HCT116 (cell line): ENCODE results near the gene NCBP2L. TPM values are rescaled to one million over a fixed set of nuclear protein-coding genes. Genes with fewer than 3 reads are reported as not detected.

Source experiments
- ATAC-seq: fragments of 200-7000 bp; cut with Tn5 transposase; 2 replicates; pipeline ENCODE4 v1.9.1; 2020; ENCODE audit warnings: mild to moderate bottlenecking, moderate library complexity
- BruUV-seq: library from RNA; stranded (reverse); fragments of 400-500 nt; replicated peaks from 2 replicates; lab custom pipeline; 2021; lab: Mats Ljungman, UMichigan
- CTCF ChIA-PET: fragments of 300-600 bp; sonication (Branson Sonifier 250); formaldehyde crosslinking; loops from one replicate; lab custom pipeline; 2021; ENCODE audit warnings: antibody characterized with exemption; lab: Charles Lee
- POLR2A ChIA-PET: fragments of 300-600, 350-600 bp; sonication (Branson Sonifier 250); formaldehyde crosslinking; loops from one replicate; lab custom pipeline; 2021; ENCODE audit warnings: antibody characterized with exemption; lab: Charles Lee
- RAD21 ChIA-PET, 2 experiments: fragments of 300-600 bp; sonication (Branson Sonifier 250); formaldehyde crosslinking; loops; one replicate each; lab custom pipeline; 2023; ENCODE audit warnings: low total read pairs in 2 of 2; ENCODE audit not compliant: uncharacterized antibody in 2 of 2, unreplicated experiment in 2 of 2, low non-redundant PET in 1 of 2; lab: Charles Lee
- DNase-seq: peaks from one replicate; pipeline ENCODE4 v3.0.0-alpha.2; 2010; ENCODE audit warnings: low read depth, low spot score
- H2AFZ ChIP-seq: fragments of 200-600 bp; shearing (Covaris generic), sonication (generic); 2 replicates; pipeline ENCODE4 v1.6.1; 2017; ENCODE audit warnings: low read depth, mixed run types, mixed read lengths, antibody characterized with exemption, low read length; ENCODE audit not compliant: poor library complexity, severe bottlenecking
- H3K27ac ChIP-seq: 2 replicates; pipeline ENCODE4 v1.5.1; 2012; ENCODE audit warnings: low read depth, low read length
- H3K27me3 ChIP-seq: fragments of 200-600 bp; sonication (generic); 2 replicates; pipeline ENCODE4 v1.6.1; 2016; ENCODE audit warnings: mixed run types, low read length, mixed read lengths; ENCODE audit not compliant: insufficient read depth
- H3K36me3 ChIP-seq, 2 experiments: fragments of 200-500 bp in 1 of 2; fragments of 200-600 bp in 1 of 2; sonication (Bioruptor generic) in 1 of 2; sonication (generic) in 1 of 2; 2 replicates each; pipeline versions ENCODE4 v1.5.1 to v1.6.1; 2014 to 2016; ENCODE audit warnings: low read length in 2 of 2, inconsistent platforms in 1 of 2, mixed read lengths in 1 of 2, mixed run types in 1 of 2; ENCODE audit not compliant: insufficient read depth in 2 of 2, control insufficient read depth in 1 of 2
- H3K4me1 ChIP-seq, 2 experiments: fragments of 200-600 bp in 1 of 2; sonication (generic) in 1 of 2; 2 replicates each; pipeline versions ENCODE4 v1.5.1 to v1.6.1; 2012 to 2017; ENCODE audit warnings: low read length in 2 of 2, inconsistent platforms in 1 of 2, mild to moderate bottlenecking in 1 of 2, mixed read lengths in 1 of 2, mixed run types in 1 of 2, moderate library complexity in 1 of 2; ENCODE audit not compliant: insufficient read depth in 2 of 2, control insufficient read depth in 1 of 2
- H3K4me2 ChIP-seq: fragments of 200-600 bp; sonication (generic); 2 replicates; pipeline ENCODE4 v1.6.1; 2017; ENCODE audit warnings: mixed run types, low read length, mixed read lengths
- H3K4me3 ChIP-seq, 2 experiments: fragments of 200-600 bp in 1 of 2; sonication (generic) in 1 of 2; replicated peaks in 1 of 2; 2 replicates each; pipeline ENCODE4 v1.5.1; 2011 to 2016; ENCODE audit warnings: low read length in 2 of 2, control low read depth in 1 of 2, low read depth in 1 of 2, mild to moderate bottlenecking in 1 of 2, mixed read lengths in 1 of 2, mixed run types in 1 of 2
- H3K79me2 ChIP-seq: fragments of 200-600 bp; sonication (generic); 2 replicates; pipeline ENCODE4 v1.6.1; 2017; ENCODE audit warnings: mild to moderate bottlenecking, mixed run types, low read length, moderate library complexity, mixed read lengths; ENCODE audit not compliant: insufficient read depth
- H3K9ac ChIP-seq: fragments of 200-600 bp; sonication (generic); 2 replicates; pipeline ENCODE4 v1.6.1; 2016; ENCODE audit warnings: low read length, mixed read lengths
- H3K9me2 ChIP-seq: fragments of 200-600 bp; sonication (generic), shearing (Covaris generic); 2 replicates; pipeline ENCODE4 v1.6.1; 2017; ENCODE audit warnings: mixed run types, mild to moderate bottlenecking, moderate library complexity; ENCODE audit not compliant: insufficient read depth
- H3K9me3 ChIP-seq, 2 experiments: fragments of 200-500 bp in 1 of 2; fragments of 200-600 bp in 1 of 2; sonication (Bioruptor generic) in 1 of 2; sonication (generic) in 1 of 2; 2 replicates each; pipeline ENCODE4 v1.6.1; 2014 to 2017; ENCODE audit warnings: low read length in 2 of 2, mixed read lengths in 2 of 2, inconsistent platforms in 1 of 2, low read depth in 1 of 2, mild to moderate bottlenecking in 1 of 2, mixed run types in 1 of 2, moderate library complexity in 1 of 2; ENCODE audit not compliant: control insufficient read depth in 1 of 2, insufficient read depth in 1 of 2
- H4K20me1 ChIP-seq: fragments of 200-600 bp; sonication (generic), shearing (Covaris generic); 2 replicates; pipeline ENCODE4 v1.6.1; 2017; ENCODE audit warnings: mixed run types, mild to moderate bottlenecking, moderate library complexity; ENCODE audit not compliant: insufficient read depth
- CBX3 ChIP-seq: IDR thresholded peaks from 2 replicates; pipeline ENCODE4 v1.6.1; 2012; ENCODE audit warnings: low read depth
- CEBPB ChIP-seq: IDR thresholded peaks from 2 replicates; pipeline ENCODE4 v1.6.1; 2012; ENCODE audit warnings: low read depth
- EGR1 ChIP-seq: IDR thresholded peaks from 2 replicates; pipeline ENCODE4 v1.6.1; 2012; ENCODE audit warnings: low read depth
- ELF1 ChIP-seq: IDR thresholded peaks from 2 replicates; pipeline ENCODE4 v1.6.1; 2012; ENCODE audit warnings: low read depth, borderline replicate concordance
- EZH2 ChIP-seq: fragments of 200-600 bp; sonication (generic); IDR thresholded peaks from 2 replicates; pipeline ENCODE4 v1.6.1; 2017; ENCODE audit warnings: antibody characterized with exemption, mixed run types
- FOSL1 ChIP-seq: IDR thresholded peaks from 2 replicates; pipeline ENCODE4 v1.6.1; 2012; ENCODE audit warnings: low read depth
- JUND ChIP-seq: IDR thresholded peaks from 2 replicates; pipeline ENCODE4 v1.6.1; 2012
- POLR2A ChIP-seq: IDR thresholded peaks from 2 replicates; pipeline ENCODE4 v1.7.0; 2011; ENCODE audit warnings: borderline replicate concordance; ENCODE audit not compliant: insufficient read depth, insufficient read length; ENCODE audit errors: extremely low read depth
- POLR2AphosphoS5 ChIP-seq: IDR thresholded peaks from 2 replicates; pipeline ENCODE4 v1.6.1; 2011; ENCODE audit warnings: mild to moderate bottlenecking, low read depth, low read length, moderate library complexity
- RAD21 ChIP-seq: IDR thresholded peaks from 2 replicates; pipeline ENCODE4 v1.6.1; 2012; ENCODE audit warnings: low read depth, mild to moderate bottlenecking
- SP1 ChIP-seq: IDR thresholded peaks from 2 replicates; pipeline ENCODE4 v1.6.1; 2012; ENCODE audit warnings: low read depth
- TCF7L2 ChIP-seq: IDR thresholded peaks from 2 replicates; pipeline ENCODE4 v1.7.0; 2011; ENCODE audit warnings: borderline replicate concordance, inconsistent platforms; ENCODE audit not compliant: insufficient read depth, insufficient read length; ENCODE audit errors: extremely low read depth
- ZFX ChIP-seq: fragments of 450-650 bp; IDR thresholded peaks from 2 replicates; pipeline ENCODE4 v1.6.1; 2017
- ZNF274 ChIP-seq: fragments of 200-500 bp; sonication (Bioruptor generic); IDR thresholded peaks from 2 replicates; pipeline ENCODE4 v1.6.1; 2014; ENCODE audit warnings: mild to moderate bottlenecking, low read depth, low read length, inconsistent platforms
- intact Hi-C: fragments of 100-400 bp; cut with micrococcal nuclease; formaldehyde crosslinking; loops from 2 replicates; pipeline ENCODE4 v1.10.0; 2022
- total RNA-seq: library from RNA; stranded (reverse); gene quantifications from one replicate; pipeline ENCODE4 v1.2.1, GENCODE V29; 2021; ENCODE audit not compliant: unreplicated experiment
- TF ChIP-seq, protein P1 (sequence below): IDR thresholded peaks from 2 replicates; pipeline ENCODE4 v1.6.1; 2012; ENCODE audit warnings: low read depth
- TF ChIP-seq, protein P2 (sequence below): IDR thresholded peaks from 2 replicates; pipeline ENCODE4 v1.6.1; 2012

NCBP2L gene
- total RNA-seq, 1 experiment from 2014 or later, result not detected

DNA sequence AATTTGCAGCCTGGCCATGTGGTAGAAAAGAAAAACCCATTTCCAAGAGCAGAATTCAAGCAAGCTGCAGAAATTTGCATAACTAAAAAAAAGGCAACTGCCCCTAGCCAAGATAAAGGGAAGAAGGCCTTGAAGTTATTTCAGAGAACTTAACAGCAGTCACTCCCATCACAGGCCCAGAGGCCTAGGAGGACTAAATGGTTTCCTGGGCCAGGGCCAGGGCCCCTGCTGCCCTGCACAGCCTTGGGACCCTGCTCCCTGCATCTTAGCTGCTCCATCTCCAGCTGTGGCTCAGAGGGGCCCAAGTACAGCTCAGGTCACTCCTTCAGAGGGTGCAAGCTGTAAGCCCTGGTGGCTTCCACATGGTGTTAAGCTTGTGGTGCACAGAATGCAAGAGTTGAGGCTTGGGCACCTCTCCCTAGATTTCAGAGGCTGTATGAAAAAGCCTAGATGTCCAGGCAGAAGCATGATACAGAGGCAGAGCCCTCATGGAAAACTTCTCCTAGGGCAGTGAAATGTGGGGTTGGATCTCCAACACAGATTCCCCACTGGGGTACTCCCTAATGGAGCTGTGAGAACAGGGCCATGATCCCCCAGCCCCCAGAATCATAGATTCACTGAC is 41.5 kb downstream of the NCBP2L start:
- ChIA-PET POLR2A (no interaction called here), CTCF (no interaction called here), RAD21 (no interaction called here)
- Histone ChIP-seq H3K4me2 (no peak overlapping the region), H3K27me3 (no peaks in the 10 kb centered on the region), H3K4me3 (no peak overlapping the region), H2AFZ (no peak overlapping the region), H3K9me3 (no peaks in the 10 kb centered on the region), H4K20me1 (no peaks in the 10 kb centered on the region), H3K4me1 (no peaks in the 10 kb centered on the region), H3K9me2 (no peaks in the 10 kb centered on the region), H3K79me2 (no peaks in the 10 kb centered on the region), H3K36me3 (no peaks in the 10 kb centered on the region), H3K9ac (no peak overlapping the region), H3K27ac (no peak overlapping the region)
- TF ChIP-seq ZNF274 (no peak), TCF7L2 (no peak), POLR2AphosphoS5 (no peak), EGR1 (no peak), CEBPB (no peak), ZFX (no peak), ELF1 (no peak), EZH2 (no peak), SP1 (no peak), CBX3 (no peak), JUND (no peak), FOSL1 (no peak), RAD21 (no peak), POLR2A (no peak)
- TF ChIP-seq, protein P1, sequence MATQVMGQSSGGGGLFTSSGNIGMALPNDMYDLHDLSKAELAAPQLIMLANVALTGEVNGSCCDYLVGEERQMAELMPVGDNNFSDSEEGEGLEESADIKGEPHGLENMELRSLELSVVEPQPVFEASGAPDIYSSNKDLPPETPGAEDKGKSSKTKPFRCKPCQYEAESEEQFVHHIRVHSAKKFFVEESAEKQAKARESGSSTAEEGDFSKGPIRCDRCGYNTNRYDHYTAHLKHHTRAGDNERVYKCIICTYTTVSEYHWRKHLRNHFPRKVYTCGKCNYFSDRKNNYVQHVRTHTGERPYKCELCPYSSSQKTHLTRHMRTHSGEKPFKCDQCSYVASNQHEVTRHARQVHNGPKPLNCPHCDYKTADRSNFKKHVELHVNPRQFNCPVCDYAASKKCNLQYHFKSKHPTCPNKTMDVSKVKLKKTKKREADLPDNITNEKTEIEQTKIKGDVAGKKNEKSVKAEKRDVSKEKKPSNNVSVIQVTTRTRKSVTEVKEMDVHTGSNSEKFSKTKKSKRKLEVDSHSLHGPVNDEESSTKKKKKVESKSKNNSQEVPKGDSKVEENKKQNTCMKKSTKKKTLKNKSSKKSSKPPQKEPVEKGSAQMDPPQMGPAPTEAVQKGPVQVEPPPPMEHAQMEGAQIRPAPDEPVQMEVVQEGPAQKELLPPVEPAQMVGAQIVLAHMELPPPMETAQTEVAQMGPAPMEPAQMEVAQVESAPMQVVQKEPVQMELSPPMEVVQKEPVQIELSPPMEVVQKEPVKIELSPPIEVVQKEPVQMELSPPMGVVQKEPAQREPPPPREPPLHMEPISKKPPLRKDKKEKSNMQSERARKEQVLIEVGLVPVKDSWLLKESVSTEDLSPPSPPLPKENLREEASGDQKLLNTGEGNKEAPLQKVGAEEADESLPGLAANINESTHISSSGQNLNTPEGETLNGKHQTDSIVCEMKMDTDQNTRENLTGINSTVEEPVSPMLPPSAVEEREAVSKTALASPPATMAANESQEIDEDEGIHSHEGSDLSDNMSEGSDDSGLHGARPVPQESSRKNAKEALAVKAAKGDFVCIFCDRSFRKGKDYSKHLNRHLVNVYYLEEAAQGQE, result no peak
- TF ChIP-seq, protein P2, sequence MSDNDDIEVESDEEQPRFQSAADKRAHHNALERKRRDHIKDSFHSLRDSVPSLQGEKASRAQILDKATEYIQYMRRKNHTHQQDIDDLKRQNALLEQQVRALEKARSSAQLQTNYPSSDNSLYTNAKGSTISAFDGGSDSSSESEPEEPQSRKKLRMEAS, result no peak
- no TSS peak for BruUV-seq
- intact Hi-C loops, result no loop called here
- ATAC-seq, result no peak
- no peak for DNase-seq
